Stimulated activated CD4-positive, alpha-beta T cell treated with anti-CD3 and anti-CD28 coated beads, Interleukin-12 subunit alpha, Interleukin-12 subunit beta, amount 100 ng/mL, for 48 hours (primary cell): Measurements from ENCODE around the gene LYL1.
"Not testable (repeated sequence)": the region's sequence is repeated elsewhere in the genome, so short reads cannot be mapped to it uniquely, and the experiment has no call there.

Experiments used
- DNase-seq, 3 donors: peaks; one replicate each; pipeline ENCODE4 v3.0.0-alpha.2; 2020; ENCODE audit warnings: low read depth in 2 of 3, low spot score in 1 of 3

The LYL1 gene

DNA sequence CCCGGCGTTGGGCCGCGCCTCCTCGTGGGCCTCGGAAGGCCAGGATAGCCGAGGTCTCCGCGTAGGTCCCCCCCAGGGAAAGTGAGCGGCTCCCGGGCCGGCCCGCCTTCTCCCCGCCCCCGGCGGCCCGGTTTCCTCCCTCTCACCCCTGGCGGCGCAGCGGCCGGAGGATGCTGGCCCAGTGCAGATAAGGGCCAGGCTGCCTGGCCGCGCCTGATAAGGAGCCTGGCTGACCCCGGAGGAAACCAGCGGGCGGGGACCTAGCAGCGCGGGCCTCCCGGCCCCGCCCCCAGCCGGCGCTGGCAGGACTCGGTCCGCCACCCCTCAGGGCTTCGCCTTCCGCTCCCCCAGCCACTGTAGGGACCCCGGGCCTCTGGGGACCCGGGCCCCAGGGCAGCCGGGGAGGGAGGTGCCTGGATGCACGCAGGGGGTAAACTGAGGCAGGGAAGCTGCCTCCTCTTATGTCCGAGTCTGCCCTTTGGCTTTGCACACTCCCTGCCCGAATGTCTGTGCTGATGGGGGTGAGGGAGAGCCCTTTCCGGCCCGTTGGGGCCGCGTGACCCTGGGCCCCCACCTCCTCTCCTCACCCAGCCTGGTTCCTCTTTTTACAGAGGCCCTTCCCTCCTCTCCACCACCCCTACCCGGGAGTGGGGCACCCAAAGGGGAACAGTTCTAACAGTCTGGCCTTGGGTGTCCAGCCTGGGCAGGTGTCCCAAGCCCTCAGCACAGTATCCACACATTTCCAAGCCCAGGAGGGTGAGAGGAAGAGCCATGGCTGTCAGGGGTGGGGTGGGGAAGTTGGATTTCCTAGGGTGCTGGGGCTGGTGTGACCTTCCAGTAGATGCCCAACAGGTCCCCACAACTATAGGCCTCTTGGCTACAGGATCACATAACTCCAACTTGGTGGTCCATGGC lies at the start of gene LYL1:
LYL1 (minus strand) TSS at position 193 of the 915 bp plus-strand sequence. CDS start 1,687 bp downstream, outside the sequence.
- DNase-seq: no peak

GRCh38 chr19:13151605-13152355 lies 49.1 kb upstream of the LYL1 start:
- peak; percentile 91 to 95 (median 94) for DNase-seq

DNA sequence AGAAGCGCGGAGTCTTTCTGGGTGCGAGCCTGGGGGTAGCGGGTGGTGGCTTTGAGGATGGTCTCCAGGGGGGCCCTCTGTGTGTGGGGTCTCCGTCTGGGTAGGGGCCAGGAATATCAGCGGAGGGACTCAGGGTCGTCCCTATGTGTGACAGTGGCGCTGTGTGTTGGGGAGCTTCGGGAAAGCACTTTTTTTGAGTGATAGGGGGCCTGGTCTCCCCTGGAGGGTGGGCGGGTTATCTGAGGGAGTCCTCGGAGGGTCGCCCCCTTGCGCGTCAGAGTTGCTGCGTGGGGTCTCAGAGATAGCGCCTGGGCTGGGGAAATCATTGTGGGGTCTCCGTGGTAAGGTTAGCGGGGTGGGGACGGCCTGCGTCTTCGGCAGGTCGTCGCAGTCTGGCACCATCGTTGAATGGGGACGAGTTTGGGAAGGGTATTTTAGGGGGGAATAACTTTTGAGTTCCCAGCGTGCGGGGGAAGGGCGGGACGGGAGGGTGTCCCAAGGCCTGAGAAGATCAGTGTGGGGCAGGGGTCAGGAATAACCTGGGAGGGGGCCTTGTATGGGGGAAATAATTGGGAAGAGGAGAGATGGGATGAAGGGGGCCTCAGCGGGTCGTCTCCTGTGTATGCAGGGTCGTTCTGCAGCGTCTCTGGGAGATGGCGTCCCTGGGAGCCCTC lies 48.4 kb upstream of the LYL1 start:
- no peak for DNase-seq

DNA sequence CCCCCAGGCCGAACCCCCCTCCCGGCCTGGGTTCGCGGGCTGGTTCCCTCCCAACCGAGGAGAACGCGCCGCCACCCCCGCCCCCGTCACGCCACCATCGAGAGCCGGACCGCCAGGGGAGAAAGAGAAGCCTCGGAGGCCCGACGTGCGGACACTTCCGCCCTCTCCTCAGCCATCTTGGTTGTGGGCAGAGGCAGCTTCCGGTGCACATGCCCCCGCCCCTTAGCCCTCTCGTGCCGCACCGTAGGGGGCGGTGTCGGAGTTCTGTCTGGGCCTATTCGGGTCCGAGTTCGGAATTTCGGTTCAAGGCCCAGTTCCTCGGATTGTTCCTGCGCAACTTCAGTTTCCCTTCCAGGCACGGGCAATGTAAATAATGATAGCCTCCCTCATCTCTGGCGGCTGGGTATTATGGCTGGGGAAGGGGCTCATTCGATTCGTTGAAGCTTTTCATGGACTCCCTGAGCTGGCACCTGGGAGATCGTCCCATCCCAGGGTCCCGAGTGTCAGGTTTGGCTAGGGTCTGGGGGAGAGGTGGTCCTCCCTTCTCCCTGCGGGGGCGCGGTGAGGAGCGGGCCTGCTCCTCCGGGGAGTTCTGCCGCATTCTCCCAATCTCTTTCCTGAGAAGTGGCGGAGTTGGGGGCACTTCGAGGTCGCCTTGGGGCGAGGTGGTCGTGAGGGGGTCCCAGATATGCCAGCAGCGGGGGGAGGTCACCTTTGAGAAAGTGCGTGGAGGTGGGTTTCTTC lies 47.7 kb upstream of the LYL1 start, which contains the start of the genes IER2 and STX10:
IER2 (plus strand) TSS at position 225 of the 744 bp plus-strand sequence. CDS start 2,776 bp downstream, outside the sequence.
STX10 (minus strand) TSS at position 189 of the 744 bp plus-strand sequence. CDS start 202 bp downstream, outside the sequence.
- peak; percentile 89 to 90 (median 89) for DNase-seq

DNA sequence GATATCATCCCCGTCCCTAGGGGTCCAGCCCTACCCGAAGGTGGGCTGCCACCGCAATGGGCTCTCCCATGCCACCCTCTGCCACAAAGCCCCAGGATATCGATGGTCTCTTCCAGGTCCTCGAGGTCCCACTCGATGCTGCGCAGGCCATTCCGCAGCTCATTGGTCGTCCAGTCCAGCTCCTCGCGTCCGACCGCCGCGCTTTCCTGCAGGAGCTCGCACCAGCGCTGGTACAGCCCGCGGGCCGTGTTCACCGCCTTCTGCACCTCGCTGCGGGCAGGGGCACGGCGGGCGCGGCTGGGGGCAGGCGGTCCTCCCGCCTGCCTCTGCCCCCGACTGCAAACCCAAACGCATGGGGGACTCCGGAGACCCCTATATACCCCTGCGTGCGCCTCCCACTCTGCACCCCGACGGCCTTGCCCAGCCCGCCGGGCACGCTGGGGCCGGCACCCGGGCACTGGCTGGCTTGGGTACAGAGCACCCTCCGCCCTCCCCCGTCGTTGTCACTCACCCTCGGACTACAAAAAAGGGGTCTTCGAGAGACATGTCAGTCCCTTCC lies 47.0 kb upstream of the LYL1 start:
- DNase-seq: no peak

DNA sequence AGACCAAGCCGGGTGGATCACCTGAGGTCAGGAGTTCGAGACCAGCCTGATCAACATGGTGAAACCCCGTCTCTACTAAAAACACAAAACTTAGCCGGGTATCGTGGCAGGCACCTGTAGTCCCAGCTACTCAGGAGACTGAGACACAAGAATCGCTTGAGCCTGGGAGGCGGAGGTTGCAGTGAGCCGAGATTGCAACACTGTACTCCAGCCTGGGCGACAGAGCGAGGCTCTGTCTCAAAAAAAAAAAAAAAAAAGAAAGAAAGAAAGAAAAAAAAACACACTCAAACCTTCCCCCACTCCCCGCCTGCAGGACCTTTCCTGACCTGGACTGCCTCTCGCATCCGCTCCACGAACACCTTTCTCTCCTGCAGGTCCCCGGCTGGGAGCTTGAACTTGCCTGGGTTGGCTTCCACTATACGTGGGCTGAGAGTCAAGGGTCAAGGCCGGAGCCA lies 46.5 kb upstream of the LYL1 start:
- DNase-seq: not testable (repeated sequence)

GRCh38 chr19:13146763-13147563 lies 44.3 kb upstream of the LYL1 start:
- DNase-seq: no peak

GRCh38 chr19:13139633-13140311 lies 37.1 kb upstream of the LYL1 start:
- DNase-seq: no peak

DNA sequence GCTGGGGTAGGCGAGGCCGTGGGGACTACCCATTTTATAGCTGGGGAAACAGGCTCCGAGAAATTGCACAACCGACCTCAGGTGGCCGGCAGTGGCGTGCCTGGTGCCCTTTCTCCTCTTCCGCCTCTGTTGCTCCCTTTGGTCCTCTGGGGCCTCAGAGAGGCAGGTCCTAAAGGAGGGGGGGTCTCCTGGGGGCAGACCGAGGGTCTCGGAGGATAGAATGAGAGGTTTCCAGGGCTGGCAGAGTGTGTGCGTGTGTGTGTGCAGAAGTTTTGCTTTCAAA lies 36.2 kb upstream of the LYL1 start:
- no peak for DNase-seq

- DNase-seq: no peak
Observed at GRCh38 chr19:13138171-13138915, 35.7 kb upstream of the LYL1 start.

GRCh38 chr19:13137290-13137794 lies 34.7 kb upstream of the LYL1 start:
- DNase-seq: no peak

DNA sequence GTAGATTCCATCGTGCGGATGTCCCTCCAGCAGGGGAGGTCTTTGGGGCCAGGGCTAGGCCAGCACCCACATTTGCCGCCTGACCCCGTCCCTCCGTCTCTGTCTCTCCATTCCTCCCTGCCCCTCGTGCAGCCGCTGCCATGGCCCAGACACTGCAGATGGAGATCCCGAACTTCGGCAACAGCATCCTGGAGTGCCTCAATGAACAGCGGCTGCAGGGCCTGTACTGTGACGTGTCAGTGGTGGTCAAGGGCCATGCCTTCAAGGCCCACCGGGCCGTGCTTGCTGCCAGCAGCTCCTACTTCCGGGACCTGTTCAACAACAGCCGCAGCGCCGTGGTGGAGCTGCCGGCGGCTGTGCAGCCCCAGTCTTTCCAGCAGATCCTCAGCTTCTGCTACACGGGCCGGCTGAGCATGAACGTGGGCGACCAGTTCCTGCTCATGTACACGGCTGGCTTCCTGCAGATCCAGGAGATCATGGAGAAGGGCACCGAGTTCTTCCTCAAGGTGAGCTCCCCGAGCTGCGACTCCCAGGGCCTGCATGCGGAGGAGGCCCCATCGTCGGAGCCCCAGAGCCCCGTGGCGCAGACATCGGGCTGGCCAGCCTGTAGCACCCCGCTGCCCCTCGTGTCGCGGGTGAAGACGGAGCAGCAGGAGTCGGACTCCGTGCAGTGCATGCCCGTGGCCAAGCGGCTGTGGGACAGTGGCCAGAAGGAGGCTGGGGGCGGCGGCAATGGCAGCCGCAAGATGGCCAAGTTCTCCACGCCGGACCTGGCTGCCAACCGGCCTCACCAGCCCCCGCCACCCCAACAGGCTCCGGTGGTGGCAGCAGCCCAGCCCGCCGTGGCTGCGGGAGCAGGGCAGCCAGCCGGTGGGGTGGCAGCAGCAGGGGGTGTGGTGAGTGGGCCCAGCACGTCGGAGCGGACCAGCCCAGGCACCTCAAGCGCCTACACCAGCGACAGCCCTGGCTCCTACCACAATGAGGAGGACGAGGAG lies 32.7 kb upstream of the LYL1 start:
- DNase-seq: no peak

DNA sequence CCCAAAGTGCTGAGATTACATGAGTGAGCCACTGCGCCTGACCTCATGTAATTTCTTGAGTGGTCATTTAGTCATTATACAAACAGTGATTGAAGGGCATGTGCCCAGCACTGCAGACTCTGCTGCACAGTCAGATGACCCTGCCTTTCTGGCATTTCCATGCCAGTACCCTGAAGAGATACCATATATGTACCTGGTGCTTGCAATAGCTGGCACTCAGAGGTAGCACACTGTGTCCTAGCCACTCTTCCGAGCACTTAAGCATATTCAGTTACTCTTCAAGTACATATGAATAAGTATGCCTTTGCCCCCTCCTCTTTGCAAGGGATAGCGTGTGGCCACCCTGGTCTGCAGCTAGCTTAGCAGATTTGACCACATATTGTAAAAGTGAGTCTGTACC lies 32.0 kb upstream of the LYL1 start:
- DNase-seq: no peak

DNA sequence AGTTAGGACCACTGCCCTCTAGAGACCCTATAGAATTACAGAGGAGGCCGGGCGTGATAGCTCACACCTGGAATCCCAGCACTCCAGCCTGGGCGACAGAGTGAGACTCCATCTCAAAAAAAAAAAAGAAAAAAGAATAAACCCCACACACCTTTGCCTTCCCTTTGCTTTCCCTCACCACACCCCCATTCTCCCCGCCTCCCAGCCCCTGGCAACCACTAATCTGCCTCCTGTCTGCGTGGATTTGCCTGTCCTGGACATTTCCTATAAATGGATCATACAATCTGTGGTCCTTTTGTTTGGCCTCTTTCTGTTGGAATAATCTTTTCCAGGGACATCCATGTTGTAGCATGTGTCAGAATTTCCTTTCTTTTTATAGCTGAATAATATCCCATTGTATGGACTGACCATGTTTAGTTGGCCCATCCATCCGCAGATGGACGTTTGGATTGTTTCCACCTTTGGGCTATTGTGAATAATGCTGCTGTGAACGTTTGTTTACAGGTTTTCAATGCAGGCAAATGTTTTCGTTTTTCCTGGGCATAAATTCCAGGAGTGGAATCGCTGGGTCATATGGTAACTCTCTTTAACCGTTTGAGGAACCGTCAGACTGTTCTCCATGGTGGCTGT lies 30.7 kb upstream of the LYL1 start:
- no peak for DNase-seq

DNA sequence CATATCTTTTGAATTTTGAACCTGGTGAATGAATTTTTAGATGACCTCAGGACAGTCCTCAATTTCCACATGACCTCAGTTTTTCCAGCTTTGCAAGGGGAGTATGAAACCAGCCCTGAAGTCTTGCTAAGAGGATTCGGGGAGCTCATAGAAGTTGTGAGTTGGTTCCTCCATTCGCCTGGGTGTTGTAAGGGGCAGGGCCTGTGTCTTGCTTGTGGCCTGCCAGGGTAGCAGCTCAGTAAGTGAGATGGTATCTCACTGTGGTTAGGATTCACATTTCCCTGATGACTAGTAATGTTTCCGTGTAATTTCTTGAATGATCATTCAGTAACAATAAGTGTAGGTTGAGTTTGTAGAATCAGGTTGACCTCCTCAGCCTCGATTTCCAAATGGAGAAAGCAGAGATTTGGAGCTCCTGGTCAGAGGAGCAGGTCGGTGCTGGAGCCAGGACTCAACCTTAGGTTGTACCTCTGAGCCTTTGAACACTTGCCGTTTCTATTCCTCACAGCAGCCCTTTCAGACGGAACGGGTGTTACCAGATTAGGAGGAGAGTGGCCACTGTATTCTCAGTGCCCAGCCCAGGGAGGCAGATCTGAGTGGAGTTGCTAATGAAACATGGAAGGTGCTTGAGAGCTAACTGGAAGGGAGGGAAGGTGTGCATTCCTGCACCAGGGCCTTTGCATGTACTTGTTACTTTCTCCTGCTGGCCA lies 30.0 kb upstream of the LYL1 start:
- DNase-seq: peak; percentile 58 to 72 (median 64)
